Vagina (tissue), 2 donors: ENCODE measurements around the gene DPYSL4. TPM values are rescaled to one million over a fixed set of nuclear protein-coding genes. Genes with fewer than 3 reads are reported as not detected.

Experiments used
- DNase-seq, 2 donors: peaks; one replicate each; pipeline ENCODE4 v3.0.0-alpha.2; 2017; ENCODE audit errors: extremely low spot score in 2 of 2
- H3K27ac ChIP-seq: fragments of 200-600 bp; sonication (generic); one replicate; pipeline ENCODE4 v1.5.1; 2019
- H3K27me3 ChIP-seq: fragments of 200-600 bp; sonication (generic); one replicate; pipeline ENCODE4 v1.5.1; 2019
- H3K36me3 ChIP-seq, 2 donors: fragments of 200-600 bp; sonication (generic); one replicate each; pipeline ENCODE4 v1.5.1; 2017 to 2019
- H3K4me1 ChIP-seq: fragments of 200-600 bp; sonication (generic); one replicate; pipeline ENCODE4 v1.5.1; 2019
- H3K4me3 ChIP-seq, 2 donors: fragments of 200-600 bp; sonication (generic); 1 replicate in 1 of 2; 2 replicates in 1 of 2; pipeline ENCODE4 v1.5.1; 2016 to 2019
- H3K9me3 ChIP-seq: fragments of 200-600 bp; sonication (generic); one replicate; pipeline ENCODE4 v1.5.1; 2019
- POLR2A ChIP-seq, 2 donors: fragments of 450-650 bp; IDR thresholded peaks; one replicate each; pipeline ENCODE4 v1.6.1; 2017; ENCODE audit warnings: antibody characterized with exemption in 2 of 2, mild to moderate bottlenecking in 2 of 2, moderate library complexity in 2 of 2
- POLR2AphosphoS5 ChIP-seq, 2 donors: sonication (generic); formaldehyde crosslinking; IDR thresholded peaks; one replicate each; pipeline ENCODE4 v1.9.0; 2017; ENCODE audit warnings: antibody characterized with exemption in 2 of 2, mild to moderate bottlenecking in 2 of 2, low read depth in 1 of 2; ENCODE audit not compliant: insufficient read depth in 1 of 2
- intact Hi-C: fragments of 100-400 bp; cut with DNase I; formaldehyde crosslinking; loops from one replicate; pipeline ENCODE4 v1.15.1; 2023
- total RNA-seq: library from RNA; depleted of rRNA; stranded (reverse); fragments of >200 nt; gene quantifications from one replicate; pipeline ENCODE4 v1.2.3, GENCODE V29; 2016
- TF ChIP-seq, protein P1 (sequence below), 3 experiments: fragments of 450-650 bp in 2 of 3; fragments of 200-600 bp in 1 of 3; sonication (generic) in 1 of 3; IDR thresholded peaks; one replicate each; pipeline ENCODE4 v1.5.1; 2017 to 2019; ENCODE audit warnings: antibody characterized with exemption in 3 of 3, mild to moderate bottlenecking in 2 of 3, moderate library complexity in 2 of 3

The DPYSL4 gene
- total RNA-seq, 1 donor from 2014 or later: 0.49 TPM

DNA sequence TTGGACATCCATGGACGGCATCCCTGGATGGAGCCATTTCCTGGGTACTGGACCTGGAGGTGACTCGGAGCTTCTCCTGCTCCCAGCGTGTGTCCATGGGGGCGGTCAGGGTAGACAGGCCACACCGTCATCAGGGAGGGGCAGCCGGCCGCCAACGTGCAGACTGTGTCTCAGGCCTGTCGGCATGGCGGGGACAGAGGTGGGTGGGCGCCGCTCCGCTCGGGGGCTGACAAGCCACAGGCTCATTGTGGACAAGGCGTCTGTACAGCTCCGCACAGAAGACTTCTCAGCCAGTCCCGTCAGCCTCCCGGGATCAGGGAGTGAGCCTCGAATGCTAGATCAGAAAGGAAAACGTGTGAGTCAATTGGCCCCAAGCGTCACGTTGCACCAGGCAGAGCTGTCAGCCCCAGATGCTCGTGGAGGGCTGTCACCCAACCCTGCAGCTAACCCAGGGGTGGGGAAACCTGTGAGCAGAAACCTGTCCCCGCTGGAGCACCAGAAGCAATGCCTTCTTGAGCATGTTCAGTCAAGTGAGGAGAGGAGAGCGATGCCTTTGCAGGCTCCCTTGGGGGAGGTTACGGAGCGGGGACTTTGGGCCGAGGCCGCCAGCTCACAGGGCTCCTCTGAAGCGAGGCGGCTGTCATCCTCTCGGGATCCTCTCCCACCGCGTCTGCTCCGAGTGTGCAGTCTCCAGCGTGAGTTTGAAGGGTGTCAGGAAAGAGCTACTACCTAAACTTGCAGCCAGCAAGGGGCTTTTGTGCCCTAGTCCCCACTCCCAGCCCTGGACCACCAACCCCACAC, 16.0 kb upstream of the DPYSL4 start:
- Histone ChIP-seq H3K4me3 (no peak overlapping the region), H3K36me3 (no peaks in the 10 kb centered on the region), H3K27me3 (no peaks in the 10 kb centered on the region), H3K27ac (no peak overlapping the region), H3K9me3 (no peaks in the 10 kb centered on the region), H3K4me1 (no peaks in the 10 kb centered on the region)
- DNase-seq: no peak
- intact Hi-C loops: no loop called here
- TF ChIP-seq POLR2AphosphoS5 (IDR thresholded peaks at IDR 0.05; ENCODE audit: insufficient read depth in 1 of 2, low read depth in 1 of 2) (no peak), POLR2A (IDR thresholded peaks at IDR 0.05) (no peak)
- TF ChIP-seq, protein P1, sequence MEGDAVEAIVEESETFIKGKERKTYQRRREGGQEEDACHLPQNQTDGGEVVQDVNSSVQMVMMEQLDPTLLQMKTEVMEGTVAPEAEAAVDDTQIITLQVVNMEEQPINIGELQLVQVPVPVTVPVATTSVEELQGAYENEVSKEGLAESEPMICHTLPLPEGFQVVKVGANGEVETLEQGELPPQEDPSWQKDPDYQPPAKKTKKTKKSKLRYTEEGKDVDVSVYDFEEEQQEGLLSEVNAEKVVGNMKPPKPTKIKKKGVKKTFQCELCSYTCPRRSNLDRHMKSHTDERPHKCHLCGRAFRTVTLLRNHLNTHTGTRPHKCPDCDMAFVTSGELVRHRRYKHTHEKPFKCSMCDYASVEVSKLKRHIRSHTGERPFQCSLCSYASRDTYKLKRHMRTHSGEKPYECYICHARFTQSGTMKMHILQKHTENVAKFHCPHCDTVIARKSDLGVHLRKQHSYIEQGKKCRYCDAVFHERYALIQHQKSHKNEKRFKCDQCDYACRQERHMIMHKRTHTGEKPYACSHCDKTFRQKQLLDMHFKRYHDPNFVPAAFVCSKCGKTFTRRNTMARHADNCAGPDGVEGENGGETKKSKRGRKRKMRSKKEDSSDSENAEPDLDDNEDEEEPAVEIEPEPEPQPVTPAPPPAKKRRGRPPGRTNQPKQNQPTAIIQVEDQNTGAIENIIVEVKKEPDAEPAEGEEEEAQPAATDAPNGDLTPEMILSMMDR (IDR thresholded peaks at IDR 0.05): no peak

DNA sequence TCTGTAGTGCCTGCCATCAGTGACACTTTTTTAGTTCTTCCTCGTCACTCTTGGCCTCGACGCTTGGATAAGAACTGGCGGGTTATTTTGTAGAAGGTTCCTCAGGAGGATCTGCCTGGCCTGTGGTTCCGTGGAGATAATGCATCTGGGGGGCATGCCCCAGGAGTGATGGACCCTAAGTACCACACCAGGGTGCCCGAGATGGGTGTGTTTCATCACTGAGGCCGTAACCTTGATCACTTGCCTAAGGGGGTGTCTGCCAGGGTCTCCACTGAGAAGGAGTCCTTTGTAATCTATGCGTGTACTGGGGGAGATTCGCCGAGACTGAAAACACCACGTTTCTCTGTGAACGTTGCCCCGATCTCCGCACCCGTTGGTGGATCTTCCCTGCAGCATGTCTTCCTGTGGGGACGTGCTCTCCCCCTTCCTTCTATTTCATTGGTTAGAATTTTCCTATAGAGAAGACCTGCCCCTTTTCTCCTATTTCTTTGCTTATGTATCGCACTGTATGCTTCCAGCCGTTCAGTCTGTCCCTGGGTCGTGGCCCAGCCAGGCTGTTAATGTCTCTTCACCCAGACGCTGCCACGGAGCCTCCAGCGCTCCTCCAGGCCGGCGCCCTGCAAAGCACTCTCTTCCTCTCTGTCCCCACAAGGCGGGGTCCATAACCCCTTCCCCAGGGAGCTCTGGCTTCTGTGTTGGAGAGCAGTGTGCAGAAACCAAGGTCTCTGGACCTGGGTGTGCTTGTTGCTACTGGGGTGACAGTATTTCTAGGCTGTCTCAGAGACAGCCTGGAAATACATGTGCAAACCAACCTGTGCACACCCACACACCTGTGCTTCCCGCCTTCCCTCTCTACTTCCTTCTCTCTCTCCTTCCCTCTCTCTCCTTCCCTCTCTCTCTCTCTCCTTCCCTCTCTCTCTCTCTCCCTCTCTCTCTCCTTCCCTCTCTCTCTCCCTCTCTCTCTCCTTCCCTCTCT, 14.4 kb upstream of the DPYSL4 start:
- H3K36me3 ChIP-seq: no peaks in the 10 kb centered on the region
- H3K27me3 ChIP-seq: no peaks in the 10 kb centered on the region
- H3K4me3 ChIP-seq: no peak overlapping the region
- no peak overlapping the region for H3K27ac ChIP-seq
- TF ChIP-seq, protein P1 (IDR thresholded peaks at IDR 0.05): no peak
- TF ChIP-seq POLR2AphosphoS5 (IDR thresholded peaks at IDR 0.05; ENCODE audit: insufficient read depth in 1 of 2, low read depth in 1 of 2) (no peak), POLR2A (IDR thresholded peaks at IDR 0.05) (no peak)
- intact Hi-C loops: no loop called here
- no peaks in the 10 kb centered on the region for H3K4me1 ChIP-seq
- DNase-seq: no peak
- no peaks in the 10 kb centered on the region for H3K9me3 ChIP-seq

DNA sequence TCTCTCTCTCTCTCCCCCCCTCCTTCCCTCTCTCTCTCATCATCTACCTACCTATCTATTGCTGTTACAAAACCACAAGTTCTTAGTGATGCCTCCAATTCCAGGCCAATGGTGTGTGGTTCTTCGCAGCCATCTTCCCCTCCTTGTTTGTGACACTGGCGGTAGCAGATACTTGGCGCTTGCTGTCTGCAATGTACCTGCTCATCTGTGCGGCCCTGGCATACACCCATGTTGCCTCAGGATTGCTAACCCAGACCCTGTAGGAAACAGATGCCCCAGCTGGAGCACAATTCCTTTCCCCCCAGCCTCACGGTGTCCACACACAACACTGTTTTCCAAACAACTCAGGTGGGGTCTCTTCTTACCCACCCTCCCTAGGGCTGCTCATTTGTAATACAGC, 13.6 kb upstream of the DPYSL4 start:
- H3K36me3 ChIP-seq: no peaks in the 10 kb centered on the region
- no peak for DNase-seq
- no peak overlapping the region for H3K4me3 ChIP-seq
- intact Hi-C loops: no loop called here
- H3K27me3 ChIP-seq: no peaks in the 10 kb centered on the region
- no peaks in the 10 kb centered on the region for H3K9me3 ChIP-seq
- no peak overlapping the region for H3K27ac ChIP-seq
- TF ChIP-seq, protein P1 (IDR thresholded peaks at IDR 0.05): no peak
- no peak for TF ChIP-seq POLR2AphosphoS5 (IDR thresholded peaks at IDR 0.05; ENCODE audit: insufficient read depth in 1 of 2, low read depth in 1 of 2)
- no peak for TF ChIP-seq POLR2A (IDR thresholded peaks at IDR 0.05)
- H3K4me1 ChIP-seq: no peaks in the 10 kb centered on the region

DNA sequence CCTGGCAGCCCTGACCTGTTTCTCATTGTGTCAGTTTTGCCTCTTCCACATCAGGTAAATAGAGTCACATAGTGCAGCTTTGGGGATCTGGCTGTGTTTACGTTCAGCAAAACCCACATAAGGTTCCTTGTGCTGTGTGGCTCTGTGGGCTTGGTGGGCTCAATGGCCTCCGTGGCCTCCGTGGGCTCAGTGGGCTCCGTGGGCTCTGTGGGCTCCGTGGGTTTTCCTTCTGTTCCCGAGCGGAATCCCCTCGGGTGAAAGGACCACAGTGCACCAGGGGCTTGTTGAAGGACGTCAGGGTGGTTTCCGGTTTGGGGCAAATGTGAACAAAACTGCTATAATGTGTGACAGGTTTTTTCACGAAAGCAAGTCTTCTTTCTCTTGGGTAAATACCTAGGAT, 12.5 kb upstream of the DPYSL4 start:
- DNase-seq: no peak
- Histone ChIP-seq H3K27me3 (no peaks in the 10 kb centered on the region), H3K36me3 (no peaks in the 10 kb centered on the region), H3K4me1 (no peaks in the 10 kb centered on the region), H3K9me3 (no peaks in the 10 kb centered on the region), H3K27ac (no peak overlapping the region), H3K4me3 (no peak overlapping the region)
- no peak for TF ChIP-seq POLR2AphosphoS5 (IDR thresholded peaks at IDR 0.05; ENCODE audit: insufficient read depth in 1 of 2, low read depth in 1 of 2)
- TF ChIP-seq POLR2A (IDR thresholded peaks at IDR 0.05): no peak
- TF ChIP-seq, protein P1 (IDR thresholded peaks at IDR 0.05): no peak
- intact Hi-C loops: no loop called here
